Body of pancreas (tissue), 4 donors: ENCODE measurements around the gene ZYG11B. TPM values are rescaled to one million over a fixed set of nuclear protein-coding genes. Genes with fewer than 3 reads are reported as not detected.
"Not testable (repeated sequence)": the region's sequence is repeated elsewhere in the genome, so short reads cannot be mapped to it uniquely, and the experiment has no call there.

ENCODE experiments used
- ATAC-seq: fragments of 150-250 bp; one replicate; pipeline ENCODE4 v1.9.1; 2016
- DNase-seq, 4 donors: peaks; one replicate each; pipeline ENCODE4 v3.0.0-alpha.2; 2019
- H3K27ac ChIP-seq, 4 donors: fragments of 200-600 bp; sonication (generic); 1 replicate in 3 of 4; 2 replicates in 1 of 4; pipeline versions ENCODE4 v1.5.1 to v1.6.1; 2016 to 2019; ENCODE audit warnings: mild to moderate bottlenecking in 1 of 4, mixed read lengths in 1 of 4, moderate library complexity in 1 of 4
- H3K27me3 ChIP-seq, 2 donors: fragments of 200-600 bp; sonication (generic); one replicate each; pipeline ENCODE4 v1.6.0; 2016; ENCODE audit warnings: mild to moderate bottlenecking in 1 of 2
- H3K36me3 ChIP-seq, 2 donors: fragments of 200-600 bp; sonication (generic); replicated peaks in 1 of 2; 2 replicates each; pipeline ENCODE4 v1.5.1; 2016; ENCODE audit warnings: low read depth in 2 of 2; ENCODE audit not compliant: insufficient read depth in 1 of 2
- H3K4me1 ChIP-seq: fragments of 200-600 bp; sonication (generic); one replicate; pipeline ENCODE4 v1.6.0; 2016
- H3K4me3 ChIP-seq, 2 donors: fragments of 200-600 bp; sonication (generic); 1 replicate in 1 of 2; 2 replicates in 1 of 2; pipeline ENCODE4 v1.5.1; 2016 to 2019
- H3K9me3 ChIP-seq, 3 donors: fragments of 200-600 bp; sonication (generic); 1 replicate in 2 of 3; 2 replicates in 1 of 3; pipeline ENCODE4 v1.5.1; 2016
- CTCF ChIP-seq, 7 experiments: fragments of 450-650 bp in 4 of 7; fragments of 200-600 bp in 3 of 7; sonication (generic) in 3 of 7; IDR thresholded peaks; one replicate each; pipeline ENCODE4 v1.5.1; 2016 to 2019; ENCODE audit warnings: antibody characterized with exemption in 7 of 7
- POLR2A ChIP-seq, 3 donors: fragments of 450-650 bp; IDR thresholded peaks; one replicate each; pipeline ENCODE4 v1.6.1; 2016; ENCODE audit warnings: antibody characterized with exemption in 3 of 3, mild to moderate bottlenecking in 2 of 3
- WGBS, 2 donors: methylation state at CpG; one replicate each; pipeline ENCODE4 v1.1.5; 2017; 5-methylcytosine and 5-hydroxymethylcytosine counted together
- intact Hi-C: fragments of 100-400 bp; cut with DNase I; formaldehyde crosslinking; loops from one replicate; pipeline ENCODE4 v1.15.1; 2023
- total RNA-seq, 2 donors: library from RNA; depleted of rRNA; stranded (reverse); fragments of >200 nt; gene quantifications; one replicate each; pipeline ENCODE4 v1.1.0, GENCODE V29; 2016

The ZYG11B gene
- total RNA-seq, 2 donors from 2014 or later = 16.3 to 16.5 TPM

DNA sequence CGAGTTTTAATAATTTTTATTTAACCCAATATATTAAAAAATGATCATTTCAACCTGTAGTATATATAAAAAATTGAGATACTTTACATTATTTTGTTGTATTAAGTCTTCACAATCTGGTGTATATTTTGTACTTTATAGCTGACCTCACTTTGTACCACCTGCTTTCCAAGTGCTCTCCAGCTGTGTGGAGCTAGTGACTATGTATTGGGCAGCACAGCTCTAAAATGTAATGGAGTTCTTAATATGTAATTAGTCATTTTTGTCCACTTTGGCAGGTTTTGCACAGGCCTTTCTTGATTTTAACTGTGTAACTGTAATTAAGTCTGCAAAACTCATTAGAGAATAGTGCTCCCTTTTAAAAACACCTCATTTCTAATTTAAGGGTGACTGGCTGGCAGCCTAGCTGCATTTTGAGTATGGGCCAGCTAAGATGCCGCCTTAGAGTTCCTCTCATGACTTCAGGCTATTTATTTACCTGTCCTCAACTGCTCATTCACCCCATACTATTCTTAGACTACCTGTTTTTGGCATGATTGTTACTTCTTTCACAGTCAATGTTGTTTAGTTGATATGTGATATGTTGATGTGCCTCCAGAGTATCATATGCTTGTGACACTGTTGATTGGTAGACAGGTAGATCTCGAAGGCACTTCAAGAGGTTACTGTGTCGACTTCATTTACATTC is 43.2 kb downstream of the ZYG11B start:
- Histone ChIP-seq H3K27ac (no peak overlapping the region), H3K9me3 (no peaks in the 10 kb centered on the region), H3K27me3 (no peaks in the 10 kb centered on the region), H3K4me3 (no peak overlapping the region), H3K4me1 (no peaks in the 10 kb centered on the region), H3K36me3 (no peaks in the 10 kb centered on the region)
- WGBS, 2 donors = 79 to 80% methylated on average over 4 of the region's 4 CpGs
- intact Hi-C loops = no loop called here
- ATAC-seq = no peak
- TF ChIP-seq CTCF (IDR thresholded peaks at IDR 0.05) = no peak
- no peak for TF ChIP-seq POLR2A (IDR thresholded peaks at IDR 0.05)
- no peak for DNase-seq

- DNase-seq = no peak
Observed at GRCh38 chr1:52771384-52771783, 45.1 kb downstream of the ZYG11B start.

GRCh38 chr1:52786148-52786547 is 59.9 kb downstream of the ZYG11B start:
- peaks cover 0 to 6% of the 10 kb centered on the region in 2 donors for H3K36me3 ChIP-seq
- no peak for ATAC-seq
- intact Hi-C loops = no loop called here

More at GRCh38 chr1:52771384-52771783, 45.1 kb downstream of the ZYG11B start:
- Histone ChIP-seq H3K36me3 (no peaks in the 10 kb centered on the region), H3K27me3 (no peaks in the 10 kb centered on the region), H3K9me3 (no peaks in the 10 kb centered on the region), H3K4me3 (no peak overlapping the region), H3K27ac (no peak overlapping the region), H3K4me1 (no peaks in the 10 kb centered on the region)
- no peak for ATAC-seq
- 81 to 88% methylated on average over 7 of the region's 7 CpGs for WGBS, 2 donors
- intact Hi-C loops = no loop called here
- TF ChIP-seq POLR2A (IDR thresholded peaks at IDR 0.05) = no peak
- no peak for TF ChIP-seq CTCF (IDR thresholded peaks at IDR 0.05)

GRCh38 chr1:52790429-52790828 is 64.2 kb downstream of the ZYG11B start:
- ATAC-seq, H3K27me3 ChIP-seq, intact Hi-C loops, DNase-seq, H3K9me3 ChIP-seq, H3K36me3 ChIP-seq, H3K4me1 ChIP-seq, H3K27ac ChIP-seq, H3K4me3 ChIP-seq: not testable (repeated sequence)
- WGBS, 2 donors = 97 to 100% methylated on average over 12 of the region's 12 CpGs

More at GRCh38 chr1:52786148-52786547, 59.9 kb downstream of the ZYG11B start:
- Histone ChIP-seq H3K27me3 (no peaks in the 10 kb centered on the region), H3K4me1 (no peaks in the 10 kb centered on the region), H3K9me3 (no peaks in the 10 kb centered on the region), H3K4me3 (no peak overlapping the region), H3K27ac (no peak overlapping the region)
- TF ChIP-seq CTCF (IDR thresholded peaks at IDR 0.05) (no peak), POLR2A (IDR thresholded peaks at IDR 0.05) (no peak)
- no peak for DNase-seq
- WGBS, 2 donors = 97 to 98% methylated on average over 4 of the region's 4 CpGs

GRCh38 chr1:52792036-52792435 is 65.8 kb downstream of the ZYG11B start:
- H3K4me3 ChIP-seq = no peak overlapping the region
- H3K9me3 ChIP-seq = no peaks in the 10 kb centered on the region
- DNase-seq (no peak), ATAC-seq (no peak)
- H3K27me3 ChIP-seq = no peaks in the 10 kb centered on the region
- H3K27ac ChIP-seq = no peak overlapping the region
- H3K36me3 ChIP-seq = no peaks in the 10 kb centered on the region
- no peaks in the 10 kb centered on the region for H3K4me1 ChIP-seq
- no peak for TF ChIP-seq CTCF (IDR thresholded peaks at IDR 0.05)
- TF ChIP-seq POLR2A (IDR thresholded peaks at IDR 0.05) = no peak
- WGBS, 2 donors = 65 to 80% methylated on average over 1 of the region's 1 CpG
- intact Hi-C loops = no loop called here

DNA sequence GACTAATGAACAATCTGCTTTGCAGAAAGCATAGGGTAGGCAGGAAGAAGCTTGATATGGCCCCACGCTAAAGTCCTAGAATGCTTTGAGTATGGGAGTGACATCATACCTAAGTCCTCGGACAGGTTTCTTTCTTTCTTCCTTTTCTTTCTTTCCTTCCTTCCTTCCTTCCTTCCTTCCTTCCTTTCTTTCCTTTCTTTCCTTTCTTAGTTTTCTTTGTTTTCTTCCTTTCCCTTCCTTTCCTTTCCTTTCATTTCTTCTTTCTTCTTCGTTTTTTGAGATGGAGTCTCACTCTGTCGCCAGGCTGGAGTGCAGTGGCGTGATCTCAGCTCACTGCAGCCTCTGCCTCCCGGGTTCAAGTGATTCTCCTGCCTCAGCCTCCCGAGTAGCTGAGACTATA is 67.5 kb downstream of the ZYG11B start:
- 78 to 80% methylated on average over 7 of the region's 7 CpGs for WGBS, 2 donors
- H3K36me3 ChIP-seq, ATAC-seq, H3K4me3 ChIP-seq, DNase-seq, H3K9me3 ChIP-seq, intact Hi-C loops, H3K27me3 ChIP-seq, H3K4me1 ChIP-seq, H3K27ac ChIP-seq: not testable (repeated sequence)
